Measurements from ENCODE around the gene EPHB1.

GRCh38 chr3:135261916-135262315 is 466.9 kb downstream of the EPHB1 start:
- TF ChIP-seq, protein P1, sequence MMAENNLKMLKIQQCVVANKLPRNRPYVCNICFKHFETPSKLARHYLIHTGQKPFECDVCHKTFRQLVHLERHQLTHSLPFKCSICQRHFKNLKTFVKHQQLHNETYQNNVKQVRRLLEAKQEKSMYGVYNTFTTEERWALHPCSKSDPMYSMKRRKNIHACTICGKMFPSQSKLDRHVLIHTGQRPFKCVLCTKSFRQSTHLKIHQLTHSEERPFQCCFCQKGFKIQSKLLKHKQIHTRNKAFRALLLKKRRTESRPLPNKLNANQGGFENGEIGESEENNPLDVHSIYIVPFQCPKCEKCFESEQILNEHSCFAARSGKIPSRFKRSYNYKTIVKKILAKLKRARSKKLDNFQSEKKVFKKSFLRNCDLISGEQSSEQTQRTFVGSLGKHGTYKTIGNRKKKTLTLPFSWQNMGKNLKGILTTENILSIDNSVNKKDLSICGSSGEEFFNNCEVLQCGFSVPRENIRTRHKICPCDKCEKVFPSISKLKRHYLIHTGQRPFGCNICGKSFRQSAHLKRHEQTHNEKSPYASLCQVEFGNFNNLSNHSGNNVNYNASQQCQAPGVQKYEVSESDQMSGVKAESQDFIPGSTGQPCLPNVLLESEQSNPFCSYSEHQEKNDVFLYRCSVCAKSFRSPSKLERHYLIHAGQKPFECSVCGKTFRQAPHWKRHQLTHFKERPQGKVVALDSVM (CRISPR knock-in tag; IDR thresholded peaks at IDR 0.05) = no peak
- TF ChIP-seq STAT6 (CRISPR knock-in tag; IDR thresholded peaks at IDR 0.05; ENCODE audit: borderline replicate concordance) (no peak), RNF2 (conservative IDR thresholded peaks at IDR 0.05; ENCODE audit: low read depth) (no peak), ZNF639 (CRISPR knock-in tag; conservative IDR thresholded peaks at IDR 0.05) (no peak), ZNF558 (CRISPR knock-in tag; IDR thresholded peaks at IDR 0.05; ENCODE audit: borderline replicate concordance) (no peak), YY1 (IDR thresholded peaks at IDR 0.05; ENCODE audit: insufficient read depth, insufficient replicate concordance, low read depth, low read length) (no peak), TAF1 (CRISPR knock-in tag; IDR thresholded peaks at IDR 0.05) (no peak), ZNF441 (CRISPR knock-in tag; IDR thresholded peaks at IDR 0.05; ENCODE audit: borderline replicate concordance) (no peak), ZNF331 (CRISPR knock-in tag; IDR thresholded peaks at IDR 0.05) (no peak), RAD21 (CRISPR knock-in tag; IDR thresholded peaks at IDR 0.05) (no peak), BRCA1 (CRISPR knock-in tag; IDR thresholded peaks at IDR 0.05) (no peak), MYC (CRISPR knock-in tag; IDR thresholded peaks at IDR 0.05; ENCODE audit: borderline replicate concordance) (no peak)
- TF ChIP-seq, protein P2, sequence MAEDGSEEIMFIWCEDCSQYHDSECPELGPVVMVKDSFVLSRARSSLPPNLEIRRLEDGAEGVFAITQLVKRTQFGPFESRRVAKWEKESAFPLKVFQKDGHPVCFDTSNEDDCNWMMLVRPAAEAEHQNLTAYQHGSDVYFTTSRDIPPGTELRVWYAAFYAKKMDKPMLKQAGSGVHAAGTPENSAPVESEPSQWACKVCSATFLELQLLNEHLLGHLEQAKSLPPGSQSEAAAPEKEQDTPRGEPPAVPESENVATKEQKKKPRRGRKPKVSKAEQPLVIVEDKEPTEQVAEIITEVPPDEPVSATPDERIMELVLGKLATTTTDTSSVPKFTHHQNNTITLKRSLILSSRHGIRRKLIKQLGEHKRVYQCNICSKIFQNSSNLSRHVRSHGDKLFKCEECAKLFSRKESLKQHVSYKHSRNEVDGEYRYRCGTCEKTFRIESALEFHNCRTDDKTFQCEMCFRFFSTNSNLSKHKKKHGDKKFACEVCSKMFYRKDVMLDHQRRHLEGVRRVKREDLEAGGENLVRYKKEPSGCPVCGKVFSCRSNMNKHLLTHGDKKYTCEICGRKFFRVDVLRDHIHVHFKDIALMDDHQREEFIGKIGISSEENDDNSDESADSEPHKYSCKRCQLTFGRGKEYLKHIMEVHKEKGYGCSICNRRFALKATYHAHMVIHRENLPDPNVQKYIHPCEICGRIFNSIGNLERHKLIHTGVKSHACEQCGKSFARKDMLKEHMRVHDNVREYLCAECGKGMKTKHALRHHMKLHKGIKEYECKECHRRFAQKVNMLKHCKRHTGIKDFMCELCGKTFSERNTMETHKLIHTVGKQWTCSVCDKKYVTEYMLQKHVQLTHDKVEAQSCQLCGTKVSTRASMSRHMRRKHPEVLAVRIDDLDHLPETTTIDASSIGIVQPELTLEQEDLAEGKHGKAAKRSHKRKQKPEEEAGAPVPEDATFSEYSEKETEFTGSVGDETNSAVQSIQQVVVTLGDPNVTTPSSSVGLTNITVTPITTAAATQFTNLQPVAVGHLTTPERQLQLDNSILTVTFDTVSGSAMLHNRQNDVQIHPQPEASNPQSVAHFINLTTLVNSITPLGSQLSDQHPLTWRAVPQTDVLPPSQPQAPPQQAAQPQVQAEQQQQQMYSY (CRISPR knock-in tag; IDR thresholded peaks at IDR 0.05) = no peak
- TF ChIP-seq, protein P3, sequence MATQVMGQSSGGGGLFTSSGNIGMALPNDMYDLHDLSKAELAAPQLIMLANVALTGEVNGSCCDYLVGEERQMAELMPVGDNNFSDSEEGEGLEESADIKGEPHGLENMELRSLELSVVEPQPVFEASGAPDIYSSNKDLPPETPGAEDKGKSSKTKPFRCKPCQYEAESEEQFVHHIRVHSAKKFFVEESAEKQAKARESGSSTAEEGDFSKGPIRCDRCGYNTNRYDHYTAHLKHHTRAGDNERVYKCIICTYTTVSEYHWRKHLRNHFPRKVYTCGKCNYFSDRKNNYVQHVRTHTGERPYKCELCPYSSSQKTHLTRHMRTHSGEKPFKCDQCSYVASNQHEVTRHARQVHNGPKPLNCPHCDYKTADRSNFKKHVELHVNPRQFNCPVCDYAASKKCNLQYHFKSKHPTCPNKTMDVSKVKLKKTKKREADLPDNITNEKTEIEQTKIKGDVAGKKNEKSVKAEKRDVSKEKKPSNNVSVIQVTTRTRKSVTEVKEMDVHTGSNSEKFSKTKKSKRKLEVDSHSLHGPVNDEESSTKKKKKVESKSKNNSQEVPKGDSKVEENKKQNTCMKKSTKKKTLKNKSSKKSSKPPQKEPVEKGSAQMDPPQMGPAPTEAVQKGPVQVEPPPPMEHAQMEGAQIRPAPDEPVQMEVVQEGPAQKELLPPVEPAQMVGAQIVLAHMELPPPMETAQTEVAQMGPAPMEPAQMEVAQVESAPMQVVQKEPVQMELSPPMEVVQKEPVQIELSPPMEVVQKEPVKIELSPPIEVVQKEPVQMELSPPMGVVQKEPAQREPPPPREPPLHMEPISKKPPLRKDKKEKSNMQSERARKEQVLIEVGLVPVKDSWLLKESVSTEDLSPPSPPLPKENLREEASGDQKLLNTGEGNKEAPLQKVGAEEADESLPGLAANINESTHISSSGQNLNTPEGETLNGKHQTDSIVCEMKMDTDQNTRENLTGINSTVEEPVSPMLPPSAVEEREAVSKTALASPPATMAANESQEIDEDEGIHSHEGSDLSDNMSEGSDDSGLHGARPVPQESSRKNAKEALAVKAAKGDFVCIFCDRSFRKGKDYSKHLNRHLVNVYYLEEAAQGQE (IDR thresholded peaks at IDR 0.05; ENCODE audit: borderline replicate concordance in 1 of 2, low read depth in 1 of 2, low read length in 2 of 2) = no peak
